Esophagus muscularis mucosa (tissue), 4 donors: ENCODE data around the gene CNGB1. TPM values are rescaled to one million over a fixed set of nuclear protein-coding genes. Genes with fewer than 3 reads are reported as not detected.

Source experiments
- DNase-seq: peaks from one replicate; pipeline ENCODE4 v3.0.0-alpha.2; 2017; ENCODE audit errors: extremely low spot score
- H3K27ac ChIP-seq, 4 donors: fragments of 200-600 bp; sonication (generic); replicated peaks in 1 of 4; 1 replicate in 3 of 4; 2 replicates in 1 of 4; pipeline ENCODE4 v1.5.1; 2016 to 2019; ENCODE audit warnings: mild to moderate bottlenecking in 1 of 4
- H3K27me3 ChIP-seq, 4 donors: fragments of 200-600 bp; sonication (generic); one replicate each; pipeline versions ENCODE4 v1.5.1 to v1.6.0; 2016 to 2019
- H3K36me3 ChIP-seq, 4 donors: fragments of 200-600 bp; sonication (generic); one replicate each; pipeline ENCODE4 v1.5.1; 2016 to 2019
- H3K4me1 ChIP-seq, 4 donors: fragments of 200-600 bp; sonication (generic); one replicate each; pipeline ENCODE4 v1.5.1; 2016 to 2019
- H3K4me3 ChIP-seq, 4 donors: fragments of 200-600 bp; sonication (generic); 1 replicate in 2 of 4; 2 replicates in 2 of 4; pipeline ENCODE4 v1.5.1; 2016 to 2019; ENCODE audit warnings: mild to moderate bottlenecking in 4 of 4, moderate library complexity in 1 of 4
- H3K9me3 ChIP-seq, 4 donors: fragments of 200-600 bp; sonication (generic); 1 replicate in 3 of 4; 2 replicates in 1 of 4; pipeline ENCODE4 v1.5.1; 2016 to 2019
- EP300 ChIP-seq: sonication (generic); formaldehyde crosslinking; IDR thresholded peaks from one replicate; pipeline ENCODE4 v1.6.1; 2017; ENCODE audit warnings: antibody characterized with exemption
- POLR2A ChIP-seq: fragments of 450-650 bp; IDR thresholded peaks from one replicate; pipeline ENCODE4 v1.6.1; 2017; ENCODE audit warnings: antibody characterized with exemption, moderate library complexity, mild to moderate bottlenecking, low read depth
- POLR2AphosphoS5 ChIP-seq, 2 donors: sonication (generic); formaldehyde crosslinking; IDR thresholded peaks; one replicate each; pipeline ENCODE4 v1.6.1; 2017; ENCODE audit warnings: antibody characterized with exemption in 2 of 2
- WGBS: methylation state at CpG from one replicate; pipeline ENCODE4 v1.1.5; 2018; 5-methylcytosine and 5-hydroxymethylcytosine counted together
- intact Hi-C: fragments of 100-400 bp; cut with DNase I; formaldehyde crosslinking; loops from one replicate; pipeline ENCODE4 v1.15.1; 2023
- total RNA-seq, 4 donors: library from RNA; depleted of rRNA; stranded (reverse); fragments of >200 nt; gene quantifications; one replicate each; pipeline versions ENCODE4 v1.1.0 to v1.2.1, GENCODE V29; 2016
- TF ChIP-seq, protein P1 (sequence below), 3 experiments: fragments of 200-600 bp in 2 of 3; fragments of 450-650 bp in 1 of 3; sonication (generic) in 2 of 3; IDR thresholded peaks; one replicate each; pipeline ENCODE4 v1.5.1; 2017 to 2019; ENCODE audit warnings: antibody characterized with exemption in 3 of 3, mild to moderate bottlenecking in 2 of 3, moderate library complexity in 1 of 3

Gene CNGB1
- total RNA-seq, 4 donors from 2014 or later = under 0.01 to 0.97 (median 0.31) TPM

DNA sequence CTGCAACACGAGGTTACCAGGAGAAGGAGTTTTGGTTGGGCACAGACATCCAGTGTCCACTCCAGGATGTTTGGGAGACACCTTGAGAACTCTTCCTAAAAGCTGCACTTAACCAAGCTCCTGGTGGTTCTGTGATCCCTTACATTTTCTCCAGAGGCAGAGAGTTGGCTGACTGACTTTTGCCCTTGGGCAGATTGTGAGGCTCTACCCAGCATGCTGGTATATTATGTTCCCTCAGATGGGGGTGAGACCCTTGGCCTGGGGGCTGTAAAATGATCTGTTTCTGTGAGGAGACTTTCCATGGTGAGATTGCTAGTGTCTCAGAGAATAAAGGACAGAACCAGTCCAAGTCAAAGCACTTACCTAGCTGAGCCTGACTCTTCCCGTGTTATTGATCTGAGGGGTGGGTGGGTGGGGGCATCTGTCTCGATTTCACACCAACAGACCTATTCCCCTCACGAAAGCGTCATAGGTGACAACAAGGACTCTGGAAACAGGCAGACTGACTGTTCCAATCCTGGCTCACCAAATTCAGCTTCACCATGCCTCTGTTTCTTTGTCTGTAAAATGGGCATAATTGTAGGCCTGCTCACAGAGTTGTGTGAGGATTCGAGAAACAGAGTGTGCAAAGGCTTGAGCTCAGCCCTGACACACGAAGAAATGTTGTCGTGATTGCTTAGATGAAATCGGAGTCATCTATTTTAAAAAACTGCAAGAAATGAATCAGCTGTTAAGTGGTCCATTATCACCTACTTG lies 42.5 kb upstream of the CNGB1 start:
- H3K27me3 ChIP-seq = no peaks in the 10 kb centered on the region
- WGBS = 85% methylated on average over 9 of the region's 9 CpGs
- no peak for DNase-seq
- H3K4me3 ChIP-seq = no peak overlapping the region
- H3K9me3 ChIP-seq = no peaks in the 10 kb centered on the region
- TF ChIP-seq POLR2A (no peak), POLR2AphosphoS5 (IDR thresholded peaks at IDR 0.05) (no peak), EP300 (no peak)
- TF ChIP-seq, protein P1, sequence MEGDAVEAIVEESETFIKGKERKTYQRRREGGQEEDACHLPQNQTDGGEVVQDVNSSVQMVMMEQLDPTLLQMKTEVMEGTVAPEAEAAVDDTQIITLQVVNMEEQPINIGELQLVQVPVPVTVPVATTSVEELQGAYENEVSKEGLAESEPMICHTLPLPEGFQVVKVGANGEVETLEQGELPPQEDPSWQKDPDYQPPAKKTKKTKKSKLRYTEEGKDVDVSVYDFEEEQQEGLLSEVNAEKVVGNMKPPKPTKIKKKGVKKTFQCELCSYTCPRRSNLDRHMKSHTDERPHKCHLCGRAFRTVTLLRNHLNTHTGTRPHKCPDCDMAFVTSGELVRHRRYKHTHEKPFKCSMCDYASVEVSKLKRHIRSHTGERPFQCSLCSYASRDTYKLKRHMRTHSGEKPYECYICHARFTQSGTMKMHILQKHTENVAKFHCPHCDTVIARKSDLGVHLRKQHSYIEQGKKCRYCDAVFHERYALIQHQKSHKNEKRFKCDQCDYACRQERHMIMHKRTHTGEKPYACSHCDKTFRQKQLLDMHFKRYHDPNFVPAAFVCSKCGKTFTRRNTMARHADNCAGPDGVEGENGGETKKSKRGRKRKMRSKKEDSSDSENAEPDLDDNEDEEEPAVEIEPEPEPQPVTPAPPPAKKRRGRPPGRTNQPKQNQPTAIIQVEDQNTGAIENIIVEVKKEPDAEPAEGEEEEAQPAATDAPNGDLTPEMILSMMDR (IDR thresholded peaks at IDR 0.05) = no peak
- peaks cover 0 to 5% (median 0%) of the 10 kb centered on the region in 4 donors for H3K4me1 ChIP-seq
- H3K27ac ChIP-seq = no peak overlapping the region
- peaks cover 19 to 70% (median 54%) of the 10 kb centered on the region in 4 donors for H3K36me3 ChIP-seq
- intact Hi-C loops = no loop called here

DNA sequence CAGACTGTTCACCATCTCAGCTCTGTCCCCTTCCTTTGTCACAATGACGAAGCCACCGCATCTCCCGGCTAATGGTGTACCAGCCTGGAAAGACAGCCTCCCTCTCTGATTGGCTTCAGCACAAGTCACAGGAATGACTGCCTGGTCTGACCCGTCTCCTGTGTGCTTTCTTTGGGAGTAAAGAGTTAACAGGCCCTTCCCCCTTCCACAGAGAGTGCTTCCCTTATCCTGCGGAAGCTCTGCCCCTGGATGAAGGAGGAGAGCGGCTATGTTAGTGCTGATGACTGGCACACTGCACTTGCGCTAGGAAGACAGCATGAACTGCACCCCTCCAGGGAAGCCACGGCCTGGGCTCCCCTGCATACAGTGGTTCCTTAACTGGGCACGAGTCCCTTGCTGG lies 41.6 kb upstream of the CNGB1 start:
- 80% methylated on average over 7 of the region's 9 CpGs for WGBS
- Histone ChIP-seq H3K4me3 (no peak overlapping the region), H3K4me1 (peaks cover 0 to 5% (median 0%) of the 10 kb centered on the region in 4 donors), H3K9me3 (no peaks in the 10 kb centered on the region), H3K27me3 (no peaks in the 10 kb centered on the region), H3K36me3 (peaks cover 12 to 64% (median 46%) of the 10 kb centered on the region in 4 donors), H3K27ac (no peak overlapping the region)
- TF ChIP-seq, protein P1 (IDR thresholded peaks at IDR 0.05) = no peak
- no peak for TF ChIP-seq POLR2AphosphoS5 (IDR thresholded peaks at IDR 0.05)
- TF ChIP-seq EP300 = no peak
- TF ChIP-seq POLR2A = no peak
- intact Hi-C loops = no loop called here
- no peak for DNase-seq

DNA sequence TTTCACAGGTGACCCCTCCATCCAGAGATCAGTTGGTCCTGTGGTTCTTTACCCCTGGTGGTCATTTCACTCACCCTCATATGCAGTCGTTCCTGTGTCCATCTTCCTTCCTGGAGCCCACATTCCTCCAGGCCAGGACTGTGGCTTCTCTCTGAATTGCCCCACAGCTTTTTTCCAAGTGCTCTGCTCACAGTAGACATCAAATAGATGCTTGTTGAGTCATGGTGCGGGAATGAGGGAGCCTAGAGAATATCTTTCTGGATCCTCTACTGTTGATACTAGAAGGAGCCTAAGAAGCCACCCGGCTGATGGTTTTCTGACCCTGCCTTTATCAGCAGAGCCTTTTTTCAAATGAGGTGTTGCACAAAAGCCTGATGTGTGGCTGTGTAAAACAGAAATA lies 40.7 kb upstream of the CNGB1 start:
- no peak overlapping the region for H3K4me3 ChIP-seq
- no peak overlapping the region for H3K27ac ChIP-seq
- WGBS = 92% methylated on average over 3 of the region's 3 CpGs
- no peaks in the 10 kb centered on the region for H3K27me3 ChIP-seq
- H3K9me3 ChIP-seq = no peaks in the 10 kb centered on the region
- H3K4me1 ChIP-seq = peaks cover 0 to 5% (median 0%) of the 10 kb centered on the region in 4 donors
- H3K36me3 ChIP-seq = peaks cover 12 to 57% (median 45%) of the 10 kb centered on the region in 4 donors
- TF ChIP-seq, protein P1 (IDR thresholded peaks at IDR 0.05) = no peak
- TF ChIP-seq POLR2A (no peak), EP300 (no peak), POLR2AphosphoS5 (IDR thresholded peaks at IDR 0.05) (no peak)
- DNase-seq = no peak
- intact Hi-C loops = no loop called here

DNA sequence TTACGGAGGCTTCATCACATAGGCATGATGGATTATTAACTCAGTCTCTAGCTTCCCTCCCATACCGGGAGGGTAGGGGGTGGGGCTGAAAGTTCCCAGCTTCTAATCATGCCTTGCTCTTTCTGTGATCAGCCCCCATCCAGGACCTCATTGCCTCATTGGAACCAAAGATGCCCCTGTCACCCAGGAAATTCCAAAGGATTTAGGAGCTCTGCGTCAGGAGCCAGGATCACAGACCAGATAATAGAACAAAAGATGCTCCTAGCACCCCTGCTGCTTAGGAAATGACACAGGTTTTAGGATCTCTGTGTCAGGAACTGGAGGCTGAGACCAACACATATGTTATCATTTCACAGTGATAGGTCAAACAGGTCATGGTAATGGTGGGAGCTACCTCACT lies 40.0 kb upstream of the CNGB1 start:
- WGBS = 79% methylated on average over 3 of the region's 3 CpGs
- TF ChIP-seq EP300 = no peak
- no peak for TF ChIP-seq POLR2AphosphoS5 (IDR thresholded peaks at IDR 0.05)
- TF ChIP-seq POLR2A = no peak
- TF ChIP-seq, protein P1 (IDR thresholded peaks at IDR 0.05) = no peak
- intact Hi-C loops = no loop called here

More for the DNA sequence above, 40.0 kb upstream of the CNGB1 start:
- Histone ChIP-seq H3K36me3 (peaks cover 12 to 63% (median 50%) of the 10 kb centered on the region in 4 donors), H3K4me1 (peaks cover 0 to 5% (median 0%) of the 10 kb centered on the region in 4 donors), H3K27ac (no peak overlapping the region), H3K4me3 (no peak overlapping the region), H3K9me3 (no peaks in the 10 kb centered on the region), H3K27me3 (no peaks in the 10 kb centered on the region)
- DNase-seq = no peak
